GM18498 (cell line): ENCODE data around the gene GAP43.
"Not testable (repeated sequence)": the region's sequence is repeated elsewhere in the genome, so short reads cannot be mapped to it uniquely, and the experiment has no call there.

Experiments used
- ATAC-seq: cut with Tn5 transposase; IDR thresholded peaks from one replicate; pipeline ENCODE4 v1.9.1; 2021; ENCODE audit warnings: mild to moderate bottlenecking, moderate library complexity; ENCODE audit not compliant: unreplicated experiment

The GAP43 gene

DNA sequence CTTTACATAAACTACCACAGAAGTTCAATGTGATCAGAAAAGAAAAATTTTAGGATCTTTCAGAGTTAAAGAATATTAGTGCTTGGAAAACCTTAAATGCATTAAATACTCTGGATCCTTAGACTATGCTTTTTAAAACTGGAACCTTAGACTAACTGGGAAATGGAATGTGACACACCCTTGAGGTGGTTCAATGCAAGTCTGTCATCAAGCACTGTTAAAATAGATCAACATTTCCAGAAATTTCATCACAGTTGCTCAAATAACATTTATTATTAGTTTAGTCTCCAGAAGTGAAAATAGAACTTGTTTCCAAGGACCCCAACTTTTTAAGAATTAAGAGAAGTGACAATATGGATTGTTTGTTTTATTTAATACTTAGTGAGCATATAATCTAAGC is 71.8 kb downstream of the GAP43 start:
- ATAC-seq, result no peak

GRCh38 chr3:115697263-115698053 is 74.1 kb downstream of the GAP43 start:
- ATAC-seq, result no peak

- ATAC-seq, result no peak
These were observed 75.7 kb downstream of the GAP43 start for GRCh38 chr3:115698851-115699591.

DNA sequence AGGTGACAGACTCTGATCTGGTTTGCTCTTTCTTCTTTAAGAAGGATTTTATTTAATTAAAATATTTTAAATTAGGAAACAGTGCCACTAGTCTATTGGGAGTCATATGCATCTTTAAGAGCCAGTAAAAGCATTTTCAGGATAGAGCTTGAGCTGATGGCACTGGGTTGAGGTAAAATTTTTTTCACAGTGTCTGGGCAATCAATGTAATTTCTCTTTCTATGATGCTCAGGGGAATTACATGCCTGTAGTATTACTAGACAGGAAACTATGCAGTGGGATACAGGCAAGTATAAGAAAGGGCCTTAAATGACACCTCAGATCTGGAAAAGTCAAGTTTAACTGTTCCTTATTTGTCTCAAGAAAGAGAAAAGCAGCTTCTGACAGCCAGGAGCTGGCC is 76.4 kb downstream of the GAP43 start:
- ATAC-seq, result no peak

DNA sequence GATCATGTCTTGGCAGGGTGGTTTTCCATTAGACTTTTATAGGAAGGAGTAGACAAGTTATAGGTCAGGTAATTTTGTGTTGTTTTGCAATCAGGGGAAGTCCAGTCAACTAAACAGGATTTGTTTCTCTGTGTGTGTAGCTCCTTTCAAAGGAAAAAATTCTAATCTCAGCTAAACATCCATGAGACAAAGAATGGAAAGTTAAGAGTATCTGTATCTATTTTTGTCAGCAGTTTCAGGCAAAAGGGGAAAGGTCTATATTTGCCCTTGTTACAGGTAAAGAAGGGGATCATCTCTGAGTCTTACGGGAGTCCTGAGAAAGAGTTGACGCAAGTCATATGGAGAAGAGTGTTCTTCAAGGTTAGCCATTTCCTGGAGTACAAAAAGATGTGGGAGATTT is 79.3 kb downstream of the GAP43 start:
- no peak for ATAC-seq

GRCh38 chr3:115704661-115705338 is 81.5 kb downstream of the GAP43 start:
- ATAC-seq, result no peak

DNA sequence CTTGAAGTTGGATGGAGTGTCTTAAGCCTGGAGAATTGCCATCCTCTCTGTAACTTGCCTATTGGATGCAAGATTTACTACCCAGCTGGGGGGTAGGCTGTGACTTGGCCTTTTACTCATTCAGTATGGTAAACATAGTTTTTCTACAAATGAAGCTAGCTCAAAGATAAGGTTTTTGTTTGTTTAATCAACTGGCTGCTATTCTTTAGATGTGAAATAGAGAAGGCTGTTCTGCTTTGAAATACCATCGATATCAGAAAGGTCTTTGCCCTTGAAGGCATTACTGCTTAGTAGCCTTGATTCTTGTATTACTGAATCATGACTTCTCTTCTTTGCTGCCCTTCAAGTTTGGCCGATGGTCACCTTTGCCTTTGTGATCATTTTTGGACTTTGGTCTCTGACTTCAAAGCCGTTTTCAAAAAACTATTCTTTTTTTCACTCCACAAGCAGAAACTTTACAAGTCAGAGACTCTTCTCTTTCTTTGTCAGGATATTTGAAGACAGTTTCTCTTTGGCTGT is 83.1 kb downstream of the GAP43 start:
- ATAC-seq, result no peak

DNA sequence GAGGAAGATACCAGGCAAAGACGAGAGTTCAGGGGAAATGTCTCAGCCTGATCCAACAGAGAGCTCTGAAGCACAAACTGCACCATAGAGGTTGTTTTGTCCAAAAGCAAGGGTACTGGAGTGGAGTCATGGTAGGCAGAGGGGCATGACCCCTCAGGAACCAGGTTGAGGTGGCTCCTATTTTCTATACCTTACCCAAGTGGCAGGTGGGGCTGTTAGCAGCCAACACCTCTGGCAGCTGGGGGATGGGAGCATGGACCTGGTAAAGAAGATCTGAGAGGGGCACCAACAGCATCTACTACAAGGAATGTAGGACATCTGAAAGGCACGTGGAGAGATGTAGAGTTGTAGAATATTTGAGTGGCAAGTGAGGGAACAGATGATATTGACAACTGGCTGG is 85.2 kb downstream of the GAP43 start:
- no peak for ATAC-seq

DNA sequence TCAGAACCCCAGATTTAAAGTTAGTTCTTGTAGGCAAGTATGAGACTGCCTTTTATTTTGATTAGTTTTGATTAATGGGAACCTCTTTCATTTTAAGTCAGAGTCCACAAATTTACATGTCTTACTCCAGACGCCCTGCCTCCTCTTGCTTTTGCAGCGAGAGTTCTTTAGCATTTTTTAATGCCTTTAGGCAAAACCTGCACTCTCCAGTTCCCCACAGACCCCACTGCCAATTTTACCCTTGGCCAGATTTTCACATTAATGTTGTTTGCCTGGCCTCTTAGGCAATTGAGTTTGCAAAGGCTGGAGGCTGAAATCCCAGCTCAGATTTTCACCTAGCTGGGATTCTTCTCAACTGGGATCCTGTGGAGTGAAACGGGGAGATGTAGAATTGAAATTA is 85.8 kb downstream of the GAP43 start:
- ATAC-seq, result no peak

DNA sequence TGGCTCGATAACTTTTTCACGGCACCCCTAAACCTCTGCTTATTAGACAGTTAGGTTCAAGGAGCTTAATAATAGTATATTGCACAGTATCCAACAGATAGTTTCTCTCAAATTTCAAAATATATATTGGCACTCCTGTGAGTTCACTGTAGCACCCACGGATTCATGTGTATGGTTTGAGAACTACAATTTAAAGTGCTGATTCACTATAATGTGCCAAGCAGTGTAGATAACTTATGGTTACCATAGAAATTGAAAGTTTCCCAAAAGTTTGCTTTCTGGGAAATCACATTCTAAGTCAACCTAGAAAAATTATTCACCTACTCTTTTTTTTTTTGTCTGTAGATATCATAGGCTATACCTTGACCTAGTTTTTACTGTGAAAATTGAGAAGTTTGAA is 86.6 kb downstream of the GAP43 start:
- ATAC-seq, result no peak

DNA sequence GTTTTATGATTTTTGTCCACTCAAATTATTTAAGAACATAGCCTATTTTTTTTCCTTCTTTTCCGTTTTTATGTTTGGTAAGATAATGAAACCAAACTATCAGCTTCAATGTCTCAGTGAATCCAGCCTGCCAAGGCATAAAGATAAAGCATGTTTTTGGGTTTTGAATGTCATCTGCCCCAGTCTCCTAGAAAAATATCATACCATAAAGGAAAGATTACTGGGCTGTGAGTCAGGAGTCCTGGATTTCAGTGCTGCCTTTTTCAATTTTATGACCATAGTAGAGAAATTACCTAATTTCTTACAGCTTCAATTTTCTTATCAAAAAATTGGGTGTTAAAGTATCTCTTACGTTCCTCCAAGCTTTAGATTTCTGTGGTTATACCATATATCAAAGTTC is 87.5 kb downstream of the GAP43 start:
- ATAC-seq, result no peak

GRCh38 chr3:115712871-115713270 is 89.6 kb downstream of the GAP43 start:
- ATAC-seq, result no peak

DNA sequence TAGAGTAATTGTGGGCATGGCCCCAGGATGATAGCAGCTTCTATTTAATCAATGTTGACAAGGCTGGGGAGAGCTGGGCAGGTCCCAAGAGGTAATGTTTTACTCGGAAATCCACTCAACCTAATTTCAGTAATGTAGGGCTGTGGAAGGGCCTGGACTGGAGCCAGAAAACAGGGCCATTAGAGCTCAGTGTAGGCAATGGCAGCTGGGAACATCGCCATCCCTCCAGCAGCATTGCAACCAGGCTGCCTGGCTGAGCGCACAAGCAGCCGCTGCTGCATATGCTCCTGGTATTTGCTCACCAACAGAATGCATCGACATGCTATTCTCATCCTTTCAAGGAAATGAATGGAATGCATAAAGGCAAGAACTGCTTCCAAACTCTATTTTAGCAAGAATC is 90.0 kb downstream of the GAP43 start:
- no peak for ATAC-seq

DNA sequence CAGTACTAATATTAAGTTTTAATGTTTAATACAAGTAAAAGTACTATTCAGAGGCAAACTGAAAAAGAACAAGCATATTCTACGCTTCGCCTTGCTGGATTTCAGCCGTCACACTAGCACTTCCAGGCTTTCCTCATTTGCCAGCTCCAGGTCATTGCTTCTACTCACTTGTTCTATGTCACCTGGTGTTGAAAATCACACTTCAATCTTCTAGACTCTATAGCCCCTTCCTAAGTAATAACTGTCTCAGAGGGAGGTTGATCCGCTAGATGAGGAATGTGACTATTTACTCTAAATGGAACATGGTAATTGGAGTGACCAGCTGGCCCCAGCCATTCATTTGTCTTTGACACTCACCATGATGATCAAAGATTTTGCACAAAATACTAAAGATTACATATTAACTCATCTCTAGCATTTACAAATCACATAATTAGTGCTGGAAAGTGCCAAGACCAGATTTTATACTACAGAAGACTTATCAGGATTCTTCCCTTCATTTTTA is 92.0 kb downstream of the GAP43 start:
- ATAC-seq, result no peak

DNA sequence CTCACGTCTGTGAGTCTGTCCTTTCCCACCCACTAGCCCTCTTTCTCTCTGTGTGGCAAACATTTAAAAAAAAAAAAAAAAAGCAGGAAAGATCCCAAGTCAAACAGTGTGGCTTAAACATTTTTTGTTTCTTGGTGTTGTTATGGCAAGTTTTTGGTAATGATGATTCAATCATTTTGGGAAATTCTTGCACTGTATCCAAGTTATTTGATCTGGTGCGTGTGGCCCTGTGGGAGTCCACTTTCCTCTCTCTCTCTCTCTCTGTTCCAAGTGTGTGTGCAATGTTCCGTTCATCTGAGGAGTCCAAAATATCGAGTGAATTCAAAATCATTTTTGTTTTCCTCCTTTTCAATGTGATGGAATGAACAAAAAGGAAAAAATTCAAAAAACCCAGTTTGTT is 97.7 kb downstream of the GAP43 start:
- ATAC-seq, result no peak

DNA sequence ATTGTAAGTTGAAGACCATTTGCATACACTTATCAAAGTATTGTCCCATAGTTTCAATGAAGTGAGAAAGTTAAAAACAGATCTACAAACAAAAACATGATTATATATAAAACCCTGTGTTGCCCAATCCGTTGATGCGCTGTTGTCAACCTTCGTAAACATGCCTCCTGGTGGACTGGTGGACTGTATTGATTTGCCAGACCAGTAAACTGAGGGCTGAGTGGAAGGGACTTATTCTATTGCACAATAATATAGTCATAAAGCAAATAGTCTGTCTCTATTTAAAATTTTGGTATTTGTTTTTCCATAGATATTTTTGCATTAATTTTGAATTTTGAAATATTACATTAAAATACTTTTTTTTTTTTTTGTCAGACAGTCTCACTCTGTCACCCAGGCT is 102.5 kb downstream of the GAP43 start:
- no peak for ATAC-seq

DNA sequence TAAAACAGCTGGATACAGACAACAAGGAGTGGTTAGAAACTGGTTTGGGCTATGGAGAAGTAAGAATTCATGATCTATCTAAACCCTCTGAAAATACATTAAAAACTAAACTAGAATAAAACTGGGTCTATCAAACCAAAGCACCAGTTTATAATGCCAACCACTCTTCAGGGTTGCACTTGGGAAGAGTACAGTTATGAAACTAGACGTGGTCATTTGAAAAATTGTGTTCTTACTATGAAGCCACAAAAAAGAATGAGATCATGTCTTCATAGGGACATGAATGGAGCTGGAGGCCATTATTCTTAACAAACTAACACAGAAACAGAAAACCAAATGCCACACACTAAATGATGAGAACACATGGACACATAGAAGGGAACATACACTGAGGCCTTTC is 103.8 kb downstream of the GAP43 start:
- ATAC-seq, result no peak

- ATAC-seq, result no peak
These were observed 104.7 kb downstream of the GAP43 start for GRCh38 chr3:115728013-115728412.

GRCh38 chr3:115736341-115736740 is 113.0 kb downstream of the GAP43 start:
- not testable (repeated sequence) for ATAC-seq

- ATAC-seq, result no peak
These were observed 118.3 kb downstream of the GAP43 start for GRCh38 chr3:115741650-115742049.

DNA sequence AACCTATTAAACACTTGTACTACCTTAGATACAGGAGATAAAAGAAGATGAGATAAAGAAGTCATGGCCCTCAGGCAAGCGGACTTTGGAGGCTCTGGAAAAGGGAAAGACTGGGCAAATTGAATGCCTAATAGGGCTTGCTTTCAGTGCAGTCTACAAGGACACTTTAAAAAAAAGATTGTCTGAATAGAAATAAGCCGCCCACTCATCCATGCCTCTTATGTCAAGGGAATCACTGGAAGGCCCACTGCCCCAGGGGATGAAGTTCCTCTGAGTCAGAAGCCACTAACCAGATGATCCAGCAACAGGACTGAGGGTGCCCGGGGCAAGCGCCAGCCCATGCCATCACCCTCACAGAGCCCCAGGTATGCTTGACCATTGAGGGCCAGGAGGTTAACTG is 121.2 kb downstream of the GAP43 start:
- ATAC-seq, result not testable (repeated sequence)
